ENCODE measurements around the gene CD2AP.

GRCh38 chr6:47453372-47453936 is 24.1 kb upstream of the CD2AP start:
- TF ChIP-seq ESRRG (CRISPR knock-in tag; IDR thresholded peaks at IDR 0.05) (no peak), PPARA (CRISPR knock-in tag; IDR thresholded peaks at IDR 0.05; ENCODE audit: borderline replicate concordance) (no peak), CSRNP3 (CRISPR knock-in tag; IDR thresholded peaks at IDR 0.05) (no peak), ARNTL (CRISPR knock-in tag; IDR thresholded peaks at IDR 0.05; ENCODE audit: borderline replicate concordance, low read depth) (no peak), RARB (CRISPR knock-in tag; IDR thresholded peaks at IDR 0.05) (no peak), PATZ1 (CRISPR knock-in tag; IDR thresholded peaks at IDR 0.05; ENCODE audit: borderline replicate concordance) (no peak), CREB5 (CRISPR knock-in tag; IDR thresholded peaks at IDR 0.05; ENCODE audit: low read depth) (no peak), ZNF8 (CRISPR knock-in tag; IDR thresholded peaks at IDR 0.05) (no peak), TCF4 (CRISPR knock-in tag; IDR thresholded peaks at IDR 0.05; ENCODE audit: borderline replicate concordance) (no peak)

Measured in SK-N-SH treated with all-trans-retinoic acid at 6 μM for 48 hours (cell line).